Activated CD8-positive, alpha-beta memory T cell treated with anti-CD3 and anti-CD28 coated beads for 24 hours (primary cell): ENCODE measurements around the gene TSPEAR.
A peak's percentile ranks its signal among the peaks of the same experiment; 100 is the strongest.
"Not testable (repeated sequence)": the region's sequence is repeated elsewhere in the genome, so short reads cannot be mapped to it uniquely, and the experiment has no call there.

Experiments
- DNase-seq: peaks from one replicate; pipeline ENCODE4 v3.0.0-alpha.2; 2020

The TSPEAR gene

DNA sequence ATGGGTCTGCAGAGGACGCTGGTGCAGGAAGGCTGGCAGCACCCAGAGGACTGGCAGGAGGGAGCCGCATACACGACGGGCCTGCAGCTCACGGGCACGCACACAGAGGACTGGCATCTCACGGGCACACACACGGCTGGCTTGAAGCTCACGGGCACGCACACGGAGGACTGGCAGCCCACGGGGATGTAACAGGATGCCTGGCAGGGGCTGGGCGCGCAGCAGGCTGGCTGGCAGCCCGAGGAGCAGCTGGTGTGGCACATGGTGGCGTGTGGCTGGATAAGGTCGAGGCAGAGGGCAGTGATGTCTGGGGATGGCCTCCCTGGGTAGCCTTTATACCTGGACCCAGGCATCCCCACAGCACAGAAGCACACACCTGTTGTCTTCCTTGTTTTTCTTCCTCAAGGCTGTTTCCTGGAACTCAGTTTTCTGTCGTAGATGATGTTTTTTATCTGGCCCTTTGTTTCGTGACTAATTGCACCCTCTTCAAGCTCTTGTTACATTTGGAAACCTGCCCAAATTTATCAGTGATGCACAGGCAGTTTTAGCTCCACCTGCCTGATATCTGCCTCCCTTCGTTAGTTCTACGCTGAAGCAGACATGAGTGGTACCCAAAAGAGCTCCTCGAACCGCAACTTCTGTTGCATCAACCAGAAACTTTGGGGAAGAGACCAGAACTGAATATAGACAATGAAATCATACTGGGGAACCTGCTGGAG, 29.4 kb downstream of the TSPEAR start, which contains the start of gene KRTAP12-1:
TSS of gene KRTAP12-1 (minus strand) at position 303 of the 719 bp plus-strand sequence. CDS start at position 263, 40 bp downstream.
- no peak for DNase-seq

DNA sequence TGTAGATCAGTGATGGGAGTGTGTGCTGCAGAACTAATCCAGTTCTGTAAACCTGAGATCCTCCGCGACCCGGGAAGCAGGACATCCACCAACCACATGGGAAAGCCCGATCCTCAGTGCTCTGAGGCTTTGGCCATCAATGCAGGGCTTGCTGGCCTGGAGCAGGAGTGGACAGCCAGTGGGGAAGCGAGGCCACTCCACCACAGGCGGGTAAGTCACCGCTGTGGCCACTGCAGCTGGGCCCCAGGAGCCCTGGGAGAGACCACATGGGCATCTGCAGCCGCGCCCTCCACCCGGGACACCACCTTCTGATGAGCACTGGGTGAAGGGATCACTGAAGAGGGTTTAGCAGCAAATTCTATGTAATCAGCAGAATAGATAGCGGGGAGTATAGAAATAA, 30.2 kb downstream of the TSPEAR start:
- no peak for DNase-seq

DNA sequence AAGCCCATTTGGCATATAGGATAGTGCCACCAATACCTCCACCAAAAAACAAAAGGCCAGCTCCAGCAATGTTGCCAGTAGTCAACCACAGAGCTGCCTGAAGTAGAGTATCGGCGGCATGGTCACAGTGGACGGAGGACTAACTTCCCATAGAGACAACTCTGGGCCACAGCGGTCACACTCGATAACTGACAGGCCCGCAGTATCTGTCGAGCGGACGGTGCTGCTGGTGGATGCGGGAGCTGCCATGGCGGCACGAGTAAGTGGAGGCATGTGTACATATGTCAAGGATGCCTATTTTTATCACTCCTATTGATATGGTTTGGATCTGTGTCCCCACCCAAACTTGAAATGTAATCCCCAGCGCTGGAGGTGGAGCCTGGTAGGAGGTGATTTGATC, 33.5 kb downstream of the TSPEAR start:
- DNase-seq: peak; percentile 43

DNA sequence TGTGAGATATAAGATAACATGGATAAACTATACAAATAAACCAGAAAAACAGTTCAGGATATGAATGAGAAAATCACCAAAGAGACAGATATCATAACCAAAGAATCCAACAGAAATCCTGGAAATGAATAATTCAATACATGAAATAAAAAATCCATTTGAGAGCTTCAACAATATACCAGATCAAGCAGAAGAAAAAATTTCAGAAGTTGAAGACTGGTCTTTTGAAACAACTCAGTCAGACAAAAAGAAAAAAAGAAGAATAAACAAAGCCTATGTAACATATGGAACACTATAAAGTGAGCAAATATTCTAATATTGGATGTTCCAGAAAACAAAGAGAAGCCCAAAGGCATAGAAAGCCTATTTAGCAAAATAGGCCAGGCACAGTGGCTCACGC, 39.5 kb downstream of the TSPEAR start:
- no peak for DNase-seq

DNA sequence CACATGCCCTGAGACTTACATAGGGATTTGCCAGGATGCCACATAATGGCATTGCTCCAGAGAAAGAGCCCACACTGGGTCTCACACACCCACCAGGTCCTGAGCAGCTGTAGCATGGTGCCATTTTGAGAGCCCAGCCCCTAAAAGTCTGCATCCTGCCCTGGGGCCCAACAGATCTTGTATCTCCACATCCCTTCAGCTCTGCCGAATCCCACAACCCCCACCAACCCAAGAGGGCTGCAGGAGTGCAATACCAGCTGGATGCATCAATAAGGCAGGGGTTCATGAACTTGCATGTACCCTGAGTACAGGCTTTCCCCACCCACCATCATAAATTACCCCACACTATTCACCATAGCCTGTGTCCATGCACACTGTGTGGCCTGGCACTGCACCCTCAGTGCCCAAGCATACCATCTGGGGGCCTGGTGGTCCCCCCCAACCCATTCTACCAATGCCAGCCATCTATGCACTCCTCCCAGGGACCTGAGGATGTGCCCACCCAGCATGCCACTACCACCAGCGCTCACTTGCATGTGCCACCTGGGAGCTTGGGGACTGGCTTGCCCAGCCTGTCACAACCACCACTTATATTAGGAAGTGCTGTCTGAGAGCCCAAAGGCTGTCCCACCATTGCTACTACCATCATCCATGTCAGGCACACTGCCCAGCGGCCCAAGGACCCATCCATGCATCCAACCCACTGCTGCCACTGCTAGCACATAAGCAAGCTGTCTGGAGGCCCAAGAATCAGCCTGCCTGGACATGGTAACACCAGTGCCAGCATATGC, 40.5 kb downstream of the TSPEAR start:
- peak; percentile 28 for DNase-seq

DNA sequence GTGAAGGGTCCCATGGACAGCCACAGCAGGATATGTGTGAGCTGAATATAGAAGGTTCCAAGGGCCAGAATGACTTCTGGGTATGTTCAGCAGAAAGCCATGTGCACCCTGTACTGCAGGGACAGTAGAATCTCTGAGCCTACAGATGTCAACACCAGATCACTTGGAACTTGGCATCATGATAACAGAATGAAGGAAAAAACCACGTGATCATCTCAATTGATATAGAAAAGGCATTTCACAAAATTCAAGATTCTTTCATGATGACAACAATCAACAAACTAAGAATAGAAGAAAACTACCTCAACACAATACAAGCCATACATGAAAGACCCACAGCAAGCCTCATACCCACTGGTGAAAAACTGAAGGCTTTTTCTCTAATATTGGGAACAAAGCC, 43.8 kb downstream of the TSPEAR start:
- no peak for DNase-seq

DNA sequence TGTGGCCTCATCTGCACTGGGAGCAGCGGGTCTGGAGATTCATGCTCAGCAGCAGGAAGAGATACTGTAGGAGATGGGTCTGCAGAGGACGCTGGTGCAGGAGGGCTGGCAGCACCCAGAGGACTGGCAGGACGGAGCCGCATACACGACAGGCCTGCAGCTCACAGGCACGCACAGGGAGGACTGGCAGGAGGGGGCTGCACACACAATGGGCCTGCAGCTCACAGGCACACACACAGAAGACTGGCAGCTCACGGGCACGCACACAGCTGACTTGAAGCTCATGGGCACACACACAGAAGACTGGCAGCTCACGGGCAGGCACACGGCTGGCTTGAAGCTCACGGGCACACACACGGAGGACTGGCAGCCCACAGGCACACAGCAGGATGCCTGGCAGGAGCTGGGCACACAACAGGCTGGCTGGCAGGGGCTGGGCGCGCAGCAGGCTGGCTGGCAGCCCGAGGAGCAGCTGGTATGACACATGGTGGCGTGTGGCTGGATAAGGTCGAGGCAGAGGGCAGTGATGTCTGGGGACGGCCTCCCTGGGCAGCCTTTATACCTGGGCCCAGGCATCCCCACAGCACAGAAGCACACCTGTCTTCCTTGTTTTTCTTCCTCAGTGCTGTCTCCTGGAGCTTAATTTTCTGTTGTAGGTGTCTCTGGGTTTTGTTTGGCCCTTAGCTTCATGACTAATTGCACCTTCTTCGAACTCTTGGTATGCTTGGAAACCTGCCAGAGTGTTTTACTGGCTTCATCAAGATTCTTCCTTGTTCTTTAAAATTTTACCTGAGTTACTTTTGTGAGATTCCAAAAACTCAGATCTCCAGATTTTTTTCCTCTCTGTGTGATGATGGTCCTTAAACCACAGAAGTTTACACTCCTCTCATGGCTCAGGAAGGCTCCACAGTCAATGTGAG, 44.7 kb downstream of the TSPEAR start, which contains the start of gene KRTAP12-2:
TSS of gene KRTAP12-2 (minus strand) at position 527 of the 920 bp plus-strand sequence. CDS start at position 486, 41 bp downstream.
- no peak for DNase-seq

DNA sequence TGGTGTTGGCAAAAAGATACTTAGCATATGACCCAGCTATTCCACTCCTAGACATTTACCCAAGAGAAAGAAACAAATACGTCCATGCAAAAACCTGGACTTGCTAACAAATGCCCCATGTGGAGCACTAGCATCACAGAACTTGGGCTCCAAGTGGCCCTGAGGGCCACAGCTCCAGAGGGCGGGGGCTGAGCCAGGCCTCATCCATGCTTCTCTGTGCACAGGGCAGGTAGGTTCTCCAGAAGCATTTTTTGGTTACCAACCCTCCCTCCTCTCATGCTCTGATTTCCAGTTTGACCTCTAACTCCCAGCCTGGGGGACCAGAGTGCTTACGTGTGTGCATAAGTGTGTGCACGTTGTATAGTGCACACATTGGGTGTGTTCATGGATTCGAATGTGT, 46.7 kb downstream of the TSPEAR start:
- peak; percentile 33 for DNase-seq

DNA sequence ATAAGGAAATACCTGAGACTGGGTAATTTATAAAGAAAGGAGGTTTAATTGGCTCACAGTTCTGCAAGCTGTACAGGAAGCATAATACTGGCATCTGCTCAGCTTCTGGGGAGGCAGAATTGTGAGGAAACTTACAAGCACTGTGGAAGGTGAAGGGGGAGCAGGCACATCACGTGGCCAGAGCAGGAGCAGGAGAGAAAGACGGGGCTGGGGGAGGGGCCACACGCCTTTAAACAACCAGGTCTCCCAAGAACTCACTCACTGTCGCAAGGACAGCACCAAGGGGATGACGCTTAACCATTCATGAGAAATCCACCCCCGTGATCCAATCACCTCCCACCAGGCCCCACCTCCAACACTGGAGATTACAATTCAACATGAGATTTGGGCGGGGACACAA, 49.8 kb downstream of the TSPEAR start:
- DNase-seq: not testable (repeated sequence)

DNA sequence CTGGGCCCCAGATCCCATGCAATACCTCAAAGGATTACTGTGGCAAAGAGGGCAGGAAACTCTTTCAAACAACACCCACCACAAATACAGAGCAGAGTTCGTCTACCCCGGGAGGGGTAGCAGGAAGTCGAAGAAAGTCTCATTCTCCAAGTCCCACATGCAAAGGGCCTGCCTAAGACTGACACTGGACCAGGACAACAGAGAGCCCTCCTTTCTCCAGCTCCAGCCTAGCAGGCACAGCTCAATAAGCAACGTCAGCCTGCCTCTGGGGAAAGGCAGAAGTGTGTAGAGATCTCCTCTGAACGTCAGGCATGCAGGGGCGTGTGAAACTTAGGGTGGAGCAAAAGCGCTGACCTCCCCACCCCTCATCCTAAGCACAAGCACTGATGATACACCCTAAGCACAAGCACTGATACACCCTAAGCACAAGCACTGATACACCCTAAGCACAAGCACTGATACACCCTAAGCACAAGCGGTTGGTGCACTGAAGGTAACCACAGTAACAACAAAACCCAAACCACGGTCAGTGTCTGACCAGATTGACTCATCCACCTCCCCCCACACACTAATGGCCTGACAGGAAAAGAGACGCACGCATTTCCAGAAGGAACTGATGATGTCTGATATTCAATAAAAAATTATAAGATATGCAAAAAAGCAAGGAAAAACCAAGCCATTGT, 52.3 kb downstream of the TSPEAR start:
- DNase-seq: peak; percentile 44

DNA sequence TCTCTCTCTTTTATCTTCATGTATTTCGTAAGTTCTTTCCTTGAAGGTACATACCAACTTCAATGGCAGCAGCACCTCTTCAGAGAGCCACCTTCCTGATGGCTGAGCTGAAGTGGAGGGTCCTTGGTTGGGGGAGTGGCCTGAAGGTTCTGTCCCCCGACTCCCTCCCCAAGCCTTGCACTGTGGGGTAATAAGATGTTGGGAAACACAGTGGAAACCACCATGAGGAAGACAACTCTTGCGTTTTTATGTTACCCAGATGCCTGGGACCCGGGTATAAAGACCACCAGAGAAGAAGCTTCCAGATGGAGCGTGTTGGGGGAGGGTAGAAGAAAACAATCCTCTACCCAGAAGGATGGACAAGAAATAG, 52.8 kb downstream of the TSPEAR start:
- no peak for DNase-seq

DNA sequence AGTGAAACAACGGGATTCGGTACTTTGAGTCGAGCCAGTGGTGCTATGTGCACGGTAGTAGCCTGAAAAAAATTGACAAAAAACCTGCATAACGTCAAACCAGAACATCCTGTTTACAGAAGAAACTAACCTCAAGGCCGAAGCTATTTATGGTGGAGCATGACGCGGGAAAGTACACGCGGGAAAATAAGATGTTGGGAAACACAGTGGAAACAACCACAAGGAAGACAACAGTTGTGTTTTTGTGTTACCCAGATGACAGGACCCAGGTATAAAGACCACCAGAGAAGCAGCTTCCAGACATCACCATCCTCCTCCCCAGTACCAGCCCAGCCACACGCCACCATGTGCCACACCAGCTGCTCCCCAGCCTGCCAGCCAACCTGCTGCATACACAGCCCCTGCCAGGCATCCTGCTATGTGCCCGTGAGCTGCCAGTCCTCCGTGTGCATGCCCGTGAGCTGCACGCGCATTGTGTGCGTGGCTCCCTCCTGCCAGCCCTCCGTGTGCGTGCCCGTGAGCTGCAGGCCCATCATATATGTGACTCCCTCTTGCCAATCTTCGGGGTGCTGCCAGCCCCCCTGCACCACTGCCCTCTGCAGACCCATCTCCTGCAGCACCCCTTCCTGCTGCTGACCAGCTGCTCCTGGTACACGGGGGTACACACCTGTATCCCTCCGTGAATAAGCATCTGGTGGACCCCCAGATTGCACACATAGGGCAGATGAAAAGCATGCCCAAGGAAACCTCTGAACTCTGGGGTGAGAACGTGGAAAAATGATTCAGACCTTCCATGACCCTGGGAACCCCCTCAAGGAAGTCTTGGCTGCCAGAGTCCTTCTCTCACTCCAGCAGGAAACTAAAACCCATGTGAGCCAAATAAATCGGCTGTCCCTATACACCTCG, 53.5 kb downstream of the TSPEAR start, which contains the start of gene KRTAP12-3:
TSS of gene KRTAP12-3 (plus strand) at position 298 of the 906 bp plus-strand sequence. CDS start at position 346, 48 bp downstream.
- no peak for DNase-seq

DNA sequence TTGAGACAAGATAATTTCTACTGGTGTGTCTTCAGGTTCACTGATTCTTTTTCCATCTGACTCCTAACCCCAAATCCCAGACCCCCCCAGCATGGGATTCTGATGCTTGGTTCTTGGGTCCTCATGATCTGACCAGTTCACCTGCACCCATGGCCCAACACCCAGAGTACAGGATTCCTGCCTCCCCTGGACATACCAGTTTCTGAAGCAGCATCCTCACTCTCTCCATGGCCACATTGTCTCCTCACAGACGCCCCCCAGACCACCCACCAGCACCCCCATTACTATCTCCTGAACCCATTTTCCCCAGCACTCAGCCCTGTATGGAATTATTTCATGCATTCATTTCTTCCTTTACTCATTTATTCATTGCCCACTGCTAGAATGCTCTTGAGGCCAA, 54.5 kb downstream of the TSPEAR start:
- no peak for DNase-seq

DNA sequence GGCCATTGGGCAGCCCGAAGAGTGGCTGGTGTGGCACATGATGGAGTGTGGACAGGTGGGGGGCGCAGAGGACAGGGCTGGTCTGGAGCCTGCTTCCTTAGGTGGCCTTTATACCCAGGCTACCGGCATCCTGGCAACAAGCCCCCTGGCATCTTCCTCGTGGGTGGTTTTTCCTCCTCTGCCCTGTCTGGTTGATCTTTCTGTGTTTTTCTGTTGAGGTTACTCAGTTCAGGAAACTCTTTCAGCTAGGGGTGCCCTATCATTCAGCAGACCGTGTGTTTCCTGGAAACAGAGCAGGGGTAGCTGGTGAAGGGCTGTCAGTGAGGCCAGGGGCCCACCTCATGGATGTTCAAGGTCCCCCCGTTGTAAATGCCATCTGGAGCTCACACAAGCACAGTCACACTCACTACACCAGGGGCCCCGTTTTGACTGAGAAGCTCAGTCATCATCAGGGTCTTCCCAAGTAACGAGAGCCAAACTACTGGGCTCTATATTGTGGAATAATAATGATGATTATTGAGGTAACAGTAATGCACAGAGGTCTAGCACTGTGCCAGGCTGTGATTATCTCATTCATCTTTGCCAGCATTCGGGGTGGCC, 56.7 kb downstream of the TSPEAR start, which contains the start of gene KRTAP12-4:
TSS of gene KRTAP12-4 (minus strand) at position 84 of the 600 bp plus-strand sequence. CDS start at position 39, 45 bp downstream.
- DNase-seq: no peak

DNA sequence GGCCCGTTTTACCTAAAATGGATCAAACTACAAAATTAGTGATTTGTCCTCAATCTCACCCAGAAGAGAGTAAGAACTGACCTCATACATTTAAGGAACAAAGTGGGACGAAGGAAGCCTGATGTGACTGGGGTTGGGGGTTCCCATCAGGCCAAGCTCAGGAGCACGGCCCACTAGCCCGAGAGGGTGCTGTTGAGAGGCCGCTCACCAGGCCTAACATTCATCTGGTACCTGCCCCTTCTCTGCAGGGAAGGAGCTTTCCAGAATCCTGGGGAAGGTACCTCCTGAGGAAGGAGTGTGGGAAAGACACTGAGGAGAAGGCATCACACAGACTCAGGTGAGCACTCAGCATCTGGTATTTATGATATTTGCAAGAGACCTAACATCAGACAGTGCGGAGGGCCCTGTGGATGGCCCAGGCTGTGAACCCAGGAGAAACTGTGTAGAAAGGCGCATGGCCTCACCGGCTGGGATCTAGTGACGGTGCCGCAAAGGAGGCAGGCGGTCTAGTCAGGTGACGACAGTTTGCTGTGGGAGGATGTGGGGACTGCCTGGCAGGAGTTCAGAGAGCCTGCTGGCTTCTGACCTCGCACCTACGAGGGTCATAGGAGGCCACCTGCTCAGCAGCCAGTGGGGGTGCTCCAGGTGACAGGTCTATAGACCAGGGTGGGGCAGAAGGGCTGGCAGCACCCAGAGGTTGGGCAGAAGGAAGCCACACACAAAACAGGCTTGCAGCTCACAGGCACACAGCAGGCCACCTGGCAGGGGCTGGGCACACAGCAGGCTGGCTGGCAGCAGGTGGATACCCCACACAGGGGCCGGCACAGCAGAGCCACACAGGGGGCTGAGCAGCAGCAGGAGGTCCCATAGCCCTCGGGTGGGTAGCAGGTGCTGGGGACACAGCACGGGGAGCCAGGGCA, 57.5 kb downstream of the TSPEAR start:
- DNase-seq: no peak

DNA sequence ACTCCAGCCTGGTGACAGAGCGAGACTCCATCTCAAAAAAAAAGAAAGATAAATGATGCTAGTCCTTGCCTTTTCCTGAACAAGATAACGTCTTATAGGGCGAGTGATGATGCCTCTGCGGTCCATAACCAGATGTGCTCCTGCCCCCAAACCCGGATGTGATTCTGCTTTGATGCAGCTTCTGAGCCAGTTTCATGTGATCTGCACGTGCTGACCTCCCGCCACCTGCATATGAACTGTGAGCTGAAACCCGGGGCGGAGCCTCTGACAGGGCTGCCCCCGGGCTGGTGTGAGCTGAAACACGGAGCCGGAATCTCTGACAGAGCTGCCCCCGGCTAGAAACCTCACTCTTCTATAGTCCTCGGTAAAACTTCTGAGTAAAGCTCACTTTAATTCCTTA, 58.2 kb downstream of the TSPEAR start:
- no peak for DNase-seq

DNA sequence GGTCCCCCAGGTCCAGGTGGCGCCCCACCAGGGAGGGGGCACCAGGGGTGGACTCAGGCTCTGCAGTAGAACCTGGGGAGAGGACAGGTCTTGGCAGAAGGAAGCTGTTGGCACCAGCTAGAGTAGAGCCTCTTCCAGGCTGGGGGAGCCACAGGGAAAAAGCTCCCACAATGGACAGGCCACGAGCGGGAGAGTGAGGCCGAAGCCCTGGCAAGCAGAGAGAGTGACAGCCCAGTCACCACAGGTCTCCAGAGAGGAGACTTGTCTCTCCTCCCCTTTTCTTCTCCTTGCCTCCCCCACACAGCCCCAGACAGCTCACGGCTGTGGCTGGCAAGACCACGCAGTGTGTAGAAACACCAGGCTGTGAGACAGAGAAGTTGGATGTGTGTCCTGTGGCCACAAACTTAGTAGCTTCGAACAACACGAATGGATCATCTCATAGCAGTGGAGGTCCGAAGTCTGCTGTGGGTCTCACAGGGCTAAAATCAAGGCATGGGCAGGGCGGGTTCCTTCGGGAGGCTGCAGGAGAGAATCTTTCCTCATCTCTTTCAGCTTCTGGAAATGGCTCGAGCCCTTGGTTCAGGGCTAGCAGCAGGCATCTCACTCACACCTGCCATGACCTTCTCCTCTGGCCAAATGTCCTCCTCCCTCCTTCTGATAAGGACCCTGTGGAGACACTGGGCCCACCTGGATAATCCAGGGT, 60.2 kb downstream of the TSPEAR start:
- DNase-seq: no peak

DNA sequence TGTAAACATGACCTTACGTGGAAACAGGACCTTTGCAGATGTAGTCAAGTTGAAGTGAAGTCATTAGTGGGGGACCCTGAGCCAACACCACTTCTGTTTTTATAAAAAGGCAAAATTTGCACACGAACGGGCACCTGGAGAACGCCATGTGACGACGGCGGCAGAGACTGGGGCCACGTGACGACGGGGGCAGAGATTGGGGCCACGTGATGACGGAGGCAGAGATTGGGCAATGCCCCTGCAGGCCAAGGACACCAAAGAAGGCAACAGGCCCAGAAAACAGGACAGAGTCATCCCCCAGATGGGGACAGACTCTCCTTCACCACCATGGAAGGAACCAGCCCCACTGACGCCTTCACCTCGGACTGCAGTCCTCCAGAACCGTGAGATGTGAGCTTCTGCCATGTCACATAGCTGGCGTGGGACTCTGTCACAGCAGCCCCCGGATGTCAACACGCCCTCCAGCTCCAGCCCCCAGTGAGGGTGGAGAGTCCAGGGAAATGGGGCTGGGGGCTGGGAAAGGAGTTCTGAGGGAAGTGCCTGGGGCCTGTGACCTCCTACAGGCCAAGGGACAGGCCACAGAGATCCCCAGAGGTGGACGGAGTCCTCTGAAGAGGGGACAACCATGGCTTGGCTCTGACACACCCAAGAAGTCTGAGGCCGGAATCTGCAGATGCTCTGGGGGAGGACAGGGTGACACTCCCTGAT, 61.0 kb downstream of the TSPEAR start:
- DNase-seq: no peak
